Measurements from ENCODE around the gene CHD6.

Gene CHD6

DNA sequence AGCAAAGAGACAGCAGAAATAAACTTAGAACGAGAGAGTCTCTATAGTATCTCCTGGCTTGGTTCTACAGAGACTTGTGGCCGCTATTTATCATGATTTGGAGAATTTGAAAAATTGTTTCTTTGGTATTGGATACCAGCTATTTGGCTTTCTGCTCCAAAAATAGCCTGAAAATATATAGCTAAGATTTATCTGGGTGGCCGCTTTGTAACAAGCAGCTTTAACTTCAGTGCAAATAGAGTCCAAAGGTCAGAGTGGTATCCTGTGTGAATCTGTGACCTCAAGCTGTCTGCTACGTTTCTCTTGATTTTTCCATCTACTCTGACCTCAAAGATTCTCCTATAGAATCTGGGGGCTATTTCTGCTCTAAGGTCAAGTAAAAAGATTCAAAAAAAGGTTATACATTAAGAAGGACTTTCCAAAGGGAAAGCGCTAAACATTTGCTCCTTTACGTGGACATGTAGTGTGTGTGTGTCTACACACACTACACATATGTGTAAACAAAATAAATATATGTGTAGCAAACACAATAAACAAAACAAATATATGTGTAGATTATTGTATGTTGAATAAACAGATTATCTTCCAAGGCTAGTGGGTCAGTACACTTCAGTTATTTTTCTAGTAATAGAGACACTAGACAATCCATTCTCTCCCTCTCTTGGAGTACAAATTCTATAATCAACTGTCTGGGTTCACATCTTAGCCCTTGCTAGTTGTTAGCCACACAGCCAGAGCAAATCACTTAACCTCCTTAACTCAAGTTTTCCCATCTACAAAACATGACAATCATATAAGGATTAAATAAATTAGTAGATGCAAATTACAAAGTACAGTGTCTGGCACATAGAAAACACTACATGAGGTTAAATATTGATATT lies 40.8 kb downstream of the CHD6 start:
- DNase-seq = no peak

- DNase-seq = no peak
Observed at GRCh38 chr20:41575412-41575811, 42.8 kb downstream of the CHD6 start.

DNA sequence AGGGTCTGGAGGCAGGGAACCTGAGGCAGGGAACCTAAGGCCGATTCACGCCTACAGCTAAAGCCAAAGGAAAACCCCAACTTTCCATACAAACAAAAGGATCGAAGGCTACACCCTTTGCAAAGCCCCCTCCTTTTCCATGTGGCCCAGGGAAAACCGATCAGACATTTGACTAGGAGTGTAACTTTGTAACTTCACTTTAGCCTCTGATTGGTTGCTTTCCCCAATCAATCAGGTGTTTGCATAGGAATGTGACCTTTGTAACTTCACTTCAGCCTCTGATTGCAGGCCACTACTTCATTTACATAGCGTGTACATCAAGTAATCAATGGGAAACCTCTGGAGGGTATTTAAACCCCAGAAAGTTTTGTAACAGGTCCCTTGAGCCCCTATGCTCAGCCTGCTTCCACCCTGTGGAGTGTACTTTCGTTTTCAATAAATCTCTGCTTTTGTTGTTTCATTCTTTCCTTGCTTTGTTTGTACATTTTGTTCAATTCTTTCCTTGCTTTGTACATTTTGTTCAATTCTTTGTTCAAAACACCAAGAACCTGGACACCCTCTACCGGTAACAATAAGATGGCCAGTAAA lies 43.3 kb downstream of the CHD6 start:
- no peak for DNase-seq

DNA sequence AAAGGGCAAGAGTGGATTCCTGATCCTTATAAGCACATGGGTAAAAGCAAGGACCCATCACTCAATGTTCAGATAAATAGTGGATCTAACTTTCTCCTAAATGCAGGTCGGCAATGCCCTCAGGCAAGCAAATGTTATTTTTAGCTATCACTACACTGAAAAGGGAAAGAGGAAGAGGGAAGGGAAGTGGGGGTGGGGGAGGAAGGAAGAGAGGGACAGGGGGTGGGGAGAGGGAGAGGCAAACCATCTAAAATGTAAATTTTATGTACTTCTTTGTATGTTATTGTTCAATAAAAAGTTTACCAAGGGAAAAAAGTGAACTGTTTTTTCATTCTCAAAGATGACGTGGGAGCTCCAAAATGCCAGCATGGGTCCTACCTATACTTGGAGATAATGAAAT lies 44.2 kb downstream of the CHD6 start:
- no peak for DNase-seq

DNA sequence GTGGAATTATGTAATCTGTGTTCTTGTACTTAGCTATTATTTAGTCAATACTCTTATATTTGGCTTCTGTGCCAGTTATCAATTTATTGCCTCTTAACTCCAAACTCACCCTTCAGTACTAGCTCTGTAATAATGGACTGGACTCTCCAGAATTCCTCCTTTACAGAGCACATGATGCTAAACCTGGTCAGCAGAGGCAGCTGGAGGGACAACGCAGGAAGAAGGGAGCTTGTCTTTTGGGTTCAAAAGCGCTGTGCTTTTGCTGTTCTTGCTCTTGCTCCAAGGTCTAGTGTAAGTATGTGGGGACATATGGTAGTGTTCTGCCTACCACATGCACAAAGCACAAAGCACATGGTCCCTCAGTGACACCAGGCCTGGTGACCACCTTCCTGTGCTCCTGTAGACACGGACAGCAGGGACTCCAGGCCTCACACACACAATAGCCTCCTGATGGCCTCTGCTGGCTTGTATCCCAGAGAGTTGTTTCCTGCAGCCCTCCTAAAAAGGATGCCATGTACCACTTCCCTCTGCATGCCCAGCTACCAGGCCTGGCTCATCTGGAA lies 46.1 kb downstream of the CHD6 start:
- DNase-seq = no peak

GRCh38 chr20:41571006-41571405 lies 47.2 kb downstream of the CHD6 start:
- no peak for DNase-seq

GRCh38 chr20:41570557-41570956 lies 47.6 kb downstream of the CHD6 start:
- DNase-seq = no peak

DNA sequence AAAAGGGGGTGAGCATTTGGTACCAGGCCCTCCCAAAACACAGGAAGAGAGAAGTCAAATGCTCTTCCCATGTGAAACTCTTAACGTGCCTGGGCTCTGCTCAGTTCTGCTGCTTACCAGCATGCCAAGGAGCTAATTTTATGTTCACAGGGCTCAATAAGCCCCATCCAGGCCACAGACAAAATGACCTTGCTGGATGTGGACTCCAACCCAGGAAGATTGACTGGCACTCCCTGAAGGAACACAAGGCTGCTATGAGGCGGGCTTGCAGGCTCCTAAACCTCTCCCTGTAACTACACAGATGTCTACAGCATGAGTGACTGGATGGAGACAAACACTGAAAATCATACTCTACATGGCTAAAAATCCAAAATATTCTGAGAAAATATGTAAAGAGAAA lies 50.6 kb downstream of the CHD6 start:
- no peak for DNase-seq

DNA sequence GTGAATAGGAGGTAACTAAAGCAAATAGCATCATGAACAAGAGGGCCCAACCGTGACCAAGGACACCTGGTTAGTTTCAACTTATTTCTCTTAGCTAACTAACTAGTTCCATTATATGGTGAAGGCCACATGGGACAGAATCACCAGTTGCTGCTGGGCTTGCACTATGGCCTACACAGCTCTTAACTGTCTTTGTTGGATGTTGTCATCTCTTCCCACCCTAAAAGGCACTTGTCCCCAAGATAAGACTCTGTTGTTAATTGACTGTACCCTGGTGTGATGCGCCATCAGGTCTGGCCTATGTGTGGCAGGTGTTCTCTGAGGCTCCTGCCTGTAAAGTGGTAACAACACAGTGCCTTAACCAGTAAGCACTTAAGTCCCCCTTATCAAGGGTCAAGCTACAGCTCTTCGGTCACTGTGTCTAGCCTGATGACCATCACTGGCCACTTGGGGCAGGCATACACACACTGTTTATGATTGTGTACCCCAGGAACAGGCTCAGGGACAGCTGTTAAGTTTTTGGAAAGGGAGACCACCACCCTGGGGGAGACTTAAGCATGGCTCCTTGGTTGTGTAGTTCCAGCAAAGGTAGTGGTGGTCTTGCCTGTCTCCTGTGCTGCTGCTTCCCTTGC lies 51.2 kb downstream of the CHD6 start:
- no peak for DNase-seq

DNA sequence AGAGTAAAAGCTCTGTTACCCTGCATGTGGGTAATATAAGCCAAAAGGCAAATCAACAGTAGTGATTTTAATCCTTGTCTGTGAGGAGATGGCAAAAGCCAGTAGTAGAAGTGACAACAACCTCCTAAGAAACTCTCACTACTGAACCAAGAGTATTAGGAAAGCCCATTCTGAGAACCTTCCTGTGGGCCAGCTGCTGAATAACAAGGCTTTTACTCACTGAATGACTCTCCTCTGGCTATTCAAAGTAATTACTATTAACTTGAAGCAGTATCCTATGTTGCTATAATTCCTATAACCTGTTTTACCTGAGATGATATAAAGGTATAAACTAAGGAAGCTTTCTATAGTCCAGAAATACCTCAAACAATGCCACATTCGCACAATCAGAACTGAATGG lies 55.1 kb downstream of the CHD6 start:
- no peak for DNase-seq

- no peak for DNase-seq
Observed at GRCh38 chr20:41560970-41561369, 57.2 kb downstream of the CHD6 start.

GRCh38 chr20:41559658-41560057 lies 58.5 kb downstream of the CHD6 start:
- DNase-seq = no peak

DNA sequence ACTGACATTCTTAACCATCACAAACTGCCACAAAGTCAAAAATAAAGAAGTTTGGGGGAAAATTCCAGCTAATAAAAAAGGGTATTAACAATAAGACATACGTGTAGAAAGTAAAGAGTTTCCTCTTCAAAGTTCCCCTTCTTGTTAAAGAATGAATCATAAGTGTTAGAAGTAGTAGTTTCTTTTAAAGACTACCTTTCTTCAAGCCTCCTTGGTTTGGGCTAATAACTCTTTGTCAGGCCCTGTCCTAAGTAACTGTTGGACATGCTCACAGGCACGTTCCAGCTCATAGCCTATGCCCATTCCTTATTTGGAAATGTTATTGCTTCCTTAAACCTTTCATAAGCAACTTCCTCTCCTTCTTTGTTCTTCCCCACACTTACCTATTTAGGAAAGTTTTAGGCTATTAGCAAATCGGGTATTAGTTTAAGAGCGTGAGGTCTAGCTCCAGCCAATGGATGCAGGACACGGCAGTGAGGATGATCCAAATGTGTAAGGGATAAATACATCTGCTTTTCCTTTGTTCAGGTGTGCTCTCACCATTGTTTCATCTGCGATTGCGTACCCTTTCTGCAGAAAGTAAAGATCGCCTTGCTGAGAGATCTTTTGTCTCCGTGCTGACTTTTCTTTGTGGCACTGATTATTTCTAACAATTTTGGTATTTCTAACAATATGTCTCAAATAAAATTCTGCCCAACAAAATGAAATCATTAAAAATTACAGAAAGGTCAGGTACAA lies 64.9 kb downstream of the CHD6 start:
- DNase-seq = no peak

DNA sequence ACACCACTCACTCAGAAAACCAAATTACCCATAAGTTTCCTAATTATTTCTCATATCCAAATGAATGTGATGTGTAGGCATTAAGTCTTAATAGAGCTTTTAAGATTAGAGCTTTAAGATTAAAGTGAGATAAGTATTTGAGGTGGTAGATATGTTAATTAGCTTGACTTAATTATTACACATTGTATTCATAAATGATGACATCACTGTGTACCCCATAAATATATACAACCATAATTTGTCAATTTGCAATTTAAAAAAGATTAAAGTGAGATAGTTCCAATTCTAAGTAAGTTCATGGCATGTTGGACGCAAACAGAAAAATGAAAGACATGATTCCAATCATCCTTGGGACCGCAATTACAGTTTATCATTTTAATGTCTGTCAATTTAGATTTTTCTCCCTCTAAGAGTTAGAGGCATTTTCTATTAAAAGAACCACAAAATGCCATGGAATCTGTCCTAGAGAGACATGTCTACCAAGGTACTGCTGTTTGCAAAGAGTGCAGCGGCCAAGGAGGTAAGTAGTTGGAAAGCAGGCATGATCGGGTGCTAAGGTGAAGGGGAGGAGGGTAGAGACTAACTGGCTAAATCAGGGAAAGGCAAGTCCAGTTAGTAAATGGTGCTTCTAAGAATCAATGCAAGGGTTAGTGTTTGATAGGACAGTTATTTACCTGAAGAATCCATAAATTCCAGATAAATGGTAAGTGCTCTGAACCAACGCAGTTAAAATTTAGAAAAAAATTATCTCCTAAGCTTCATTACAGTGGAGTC lies 65.7 kb downstream of the CHD6 start:
- no peak for DNase-seq

GRCh38 chr20:41551011-41551705 lies 67.0 kb downstream of the CHD6 start:
- DNase-seq = no peak

DNA sequence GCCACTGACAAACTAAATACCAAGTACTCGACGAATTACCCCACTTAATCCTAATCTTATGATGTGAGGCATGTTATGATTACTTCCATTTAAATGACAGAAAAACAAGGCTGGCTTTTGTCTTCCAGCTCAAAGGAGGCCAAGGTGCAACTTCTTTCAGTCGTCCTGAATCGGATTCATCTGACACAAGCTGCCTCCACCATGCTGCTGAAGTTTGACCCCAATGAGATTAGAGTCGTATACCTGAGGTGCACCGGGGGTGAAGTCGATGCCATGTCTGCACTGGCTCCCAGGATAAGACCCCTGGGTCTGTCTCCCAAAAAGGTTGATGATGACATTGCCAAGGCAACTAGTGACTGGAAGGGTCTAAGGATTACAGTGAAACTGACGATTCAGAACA lies 71.0 kb downstream of the CHD6 start:
- DNase-seq = no peak

DNA sequence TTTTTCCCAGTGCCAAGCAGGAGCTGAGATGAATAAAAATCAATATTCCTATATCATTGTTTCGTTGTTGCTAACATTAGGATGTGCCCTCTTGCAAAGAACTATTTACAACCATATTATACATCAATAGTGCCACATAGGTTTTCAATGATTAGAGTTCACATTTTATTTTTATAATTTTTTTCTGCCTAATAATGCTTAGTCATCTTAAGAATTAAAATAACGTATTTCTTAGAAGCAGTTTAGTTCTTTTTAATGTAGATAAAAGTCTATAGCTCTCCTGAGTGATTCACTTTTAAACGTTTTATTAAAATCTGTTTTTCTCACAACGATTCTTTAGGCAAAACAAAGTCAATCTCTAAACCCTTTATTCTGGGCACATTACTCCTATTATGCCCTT lies 71.6 kb downstream of the CHD6 start:
- no peak for DNase-seq

GRCh38 chr20:41544472-41544871 lies 73.7 kb downstream of the CHD6 start:
- DNase-seq = no peak

DNA sequence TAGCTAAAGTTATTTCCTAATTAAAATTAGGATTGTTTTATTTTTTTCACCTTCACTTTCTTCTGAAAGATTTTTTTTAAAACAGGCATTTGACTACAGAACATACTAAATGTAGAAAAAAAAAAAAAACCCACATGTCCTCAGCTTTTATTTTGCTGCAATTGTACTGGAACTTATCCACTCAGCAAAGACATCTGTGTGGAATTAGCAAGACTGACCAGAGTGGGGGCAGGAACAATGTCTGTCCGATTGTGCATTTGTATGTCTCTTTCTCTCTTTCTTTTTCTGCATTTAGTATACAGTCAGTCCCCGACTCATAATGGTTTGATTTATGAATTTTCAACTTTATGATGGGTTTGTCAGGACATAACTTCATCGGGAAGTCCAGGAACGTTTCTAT lies 77.3 kb downstream of the CHD6 start:
- DNase-seq = no peak

GRCh38 chr20:41540459-41540858 lies 77.7 kb downstream of the CHD6 start:
- DNase-seq = no peak

DNA sequence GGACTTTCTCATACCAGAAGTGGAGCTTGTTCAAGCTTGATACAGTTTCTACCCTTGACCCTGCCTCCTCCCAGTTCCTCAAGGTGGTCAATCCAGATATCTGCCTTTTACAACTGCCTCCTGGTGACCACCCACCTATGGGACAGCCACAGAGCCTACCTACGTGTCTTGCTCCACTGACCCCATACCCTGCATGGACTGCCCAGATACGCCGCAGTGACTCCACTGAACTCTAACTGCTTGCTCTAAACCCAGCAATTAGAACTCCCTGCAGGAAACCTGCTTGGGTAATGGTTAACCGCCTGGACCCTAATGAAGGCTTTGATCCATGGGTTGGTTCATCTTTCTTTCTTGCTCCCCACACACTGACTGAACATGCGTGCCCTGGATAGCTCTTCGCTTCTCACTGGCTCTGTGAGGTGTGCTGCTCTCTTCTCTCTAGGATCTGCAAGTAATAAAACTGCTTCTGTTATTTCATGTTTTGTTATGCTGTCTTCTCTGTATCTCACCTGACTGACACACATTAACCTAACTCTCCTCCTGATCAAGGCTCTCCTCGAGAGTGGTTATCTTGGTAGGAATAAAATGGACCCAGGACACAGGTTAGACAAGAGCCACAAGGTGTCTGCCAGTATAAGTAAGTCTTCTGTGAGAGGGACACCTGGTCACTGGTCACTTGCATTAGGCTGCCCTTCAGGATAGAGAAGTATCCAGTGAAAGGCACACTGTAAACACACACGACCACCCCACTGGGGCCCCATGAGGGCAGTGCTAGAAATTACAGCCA lies 79.2 kb downstream of the CHD6 start:
- no peak for DNase-seq

Data from NCI-H1105 (cell line).